Natural killer cell (primary cell): ENCODE results near the gene GPATCH11. TPM values are rescaled to one million over a fixed set of nuclear protein-coding genes. Genes with fewer than 3 reads are reported as not detected.

Experiments
- ATAC-seq, 3 donors: fragments of 150-1000 bp in 2 of 3; fragments of 200-7000 bp in 1 of 3; cut with Tn5 transposase; 1 replicate in 1 of 3; 2 replicates in 2 of 3; pipeline ENCODE4 v1.10.0; 2021; ENCODE audit warnings: mild to moderate bottlenecking in 2 of 3, moderate library complexity in 2 of 3
- DNase-seq, 2 donors: peaks; one replicate each; pipeline versions ENCODE4 v3.0.0 to v3.0.0-alpha.2; 2013 to 2021; ENCODE audit warnings: mixed read lengths in 1 of 2
- H3K27ac ChIP-seq: one replicate; pipeline ENCODE4 v1.5.1; 2013; ENCODE audit warnings: mild to moderate bottlenecking, low read length
- H3K27me3 ChIP-seq: one replicate; pipeline ENCODE4 v1.6.1; 2013; ENCODE audit warnings: low read length; ENCODE audit not compliant: control insufficient read depth, insufficient read depth
- H3K36me3 ChIP-seq: one replicate; pipeline ENCODE4 v1.6.1; 2013; ENCODE audit warnings: low read length; ENCODE audit not compliant: control insufficient read depth, insufficient read depth
- H3K4me1 ChIP-seq: one replicate; pipeline ENCODE4 v1.6.1; 2013; ENCODE audit warnings: low read length; ENCODE audit not compliant: control insufficient read depth, insufficient read depth
- H3K4me3 ChIP-seq: one replicate; pipeline ENCODE4 v1.5.1; 2013; ENCODE audit warnings: low read length
- H3K9me3 ChIP-seq: one replicate; pipeline ENCODE4 v1.6.1; 2013; ENCODE audit warnings: low read length; ENCODE audit not compliant: control insufficient read depth, insufficient read depth
- H3K27ac Mint-ChIP-seq, 2 donors: one replicate each; pipeline ENCODE4 v1.8.0; 2022; ENCODE audit warnings: mild to moderate bottlenecking in 2 of 2, mixed read lengths in 2 of 2, moderate library complexity in 1 of 2
- H3K27me3 Mint-ChIP-seq, 2 donors: one replicate each; pipeline ENCODE4 v1.8.0; 2022; ENCODE audit warnings: low read depth in 2 of 2, mixed read lengths in 2 of 2
- H3K36me3 Mint-ChIP-seq: one replicate; pipeline ENCODE4 v1.8.0; 2022; ENCODE audit warnings: mixed read lengths
- H3K4me1 Mint-ChIP-seq, 2 donors: one replicate each; pipeline ENCODE4 v1.8.0; 2022; ENCODE audit warnings: mixed read lengths in 2 of 2
- H3K4me3 Mint-ChIP-seq: one replicate; pipeline ENCODE4 v1.8.0; 2022; ENCODE audit warnings: mild to moderate bottlenecking, moderate library complexity, mixed read lengths
- H3K9me3 Mint-ChIP-seq, 2 donors: one replicate each; pipeline ENCODE4 v1.8.0; 2022; ENCODE audit warnings: mixed read lengths in 2 of 2
- WGBS: methylation state at CpG from one replicate; pipeline ENCODE4 v1.1.7; 2013; ENCODE audit warnings: missing lambda C conversion rate; ENCODE audit not compliant: insufficient coverage; 5-methylcytosine and 5-hydroxymethylcytosine counted together
- intact Hi-C: fragments of 100-400 bp; cut with micrococcal nuclease; formaldehyde crosslinking; loops from one replicate; pipeline ENCODE4 v1.14.2; 2022
- total RNA-seq, 4 donors: library from RNA; stranded (reverse); fragments of 120-200 nt in 1 of 4; gene quantifications; one replicate each; pipeline versions ENCODE4 v1.2.3 to v1.2.4, GENCODE V29; 2013 to 2022
- TF ChIP-seq, protein P1 (sequence below): fragments of 200-600 bp; IDR thresholded peaks from one replicate; pipeline ENCODE4 v1.8.0; 2022; ENCODE audit warnings: antibody characterized with exemption

Gene GPATCH11
- total RNA-seq, 3 donors from 2014 or later (not counting 1 experiment from before 2014, with no cell fraction given): 6.5 to 18.2 (median 8.6) TPM

DNA sequence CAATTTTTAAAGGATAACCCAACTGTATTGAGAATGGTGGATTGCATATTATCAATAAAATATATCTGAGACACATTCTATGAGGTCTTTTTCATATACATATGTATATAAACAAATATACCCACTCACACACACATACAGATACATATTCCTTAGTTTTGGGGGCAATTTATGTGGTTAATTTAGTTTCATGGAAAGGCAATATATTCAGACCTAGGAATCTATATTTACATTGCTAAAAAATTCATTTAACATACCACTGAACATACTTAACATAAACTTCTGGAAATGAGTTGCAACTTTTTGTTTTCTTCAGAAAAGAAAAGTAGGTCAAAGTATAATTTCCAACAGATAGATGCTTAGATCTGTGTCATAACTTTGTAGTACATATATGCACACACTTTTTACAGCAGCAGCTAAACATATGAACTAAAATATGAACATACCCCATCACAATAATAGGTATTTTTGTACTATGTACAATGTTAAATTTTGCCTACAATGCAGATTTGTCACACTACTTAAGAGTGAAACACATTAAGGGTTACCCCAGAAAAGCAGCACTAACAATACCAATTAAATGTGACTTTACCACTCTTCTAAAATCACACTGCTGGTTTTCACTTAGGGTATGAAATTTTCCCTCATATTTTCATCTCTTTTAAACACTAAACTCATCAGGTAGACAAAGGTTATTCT lies 23.2 kb upstream of the GPATCH11 start:
- H3K27ac ChIP-seq: no peak overlapping the region
- no peak overlapping the region for H3K27ac Mint-ChIP-seq
- no peaks in the 10 kb centered on the region for H3K9me3 Mint-ChIP-seq
- H3K36me3 Mint-ChIP-seq: peaks cover 9% of the 10 kb centered on the region
- H3K4me1 ChIP-seq: no peaks in the 10 kb centered on the region
- H3K9me3 ChIP-seq: no peaks in the 10 kb centered on the region
- ATAC-seq: no peak
- intact Hi-C loops: no loop called here
- TF ChIP-seq, protein P1, sequence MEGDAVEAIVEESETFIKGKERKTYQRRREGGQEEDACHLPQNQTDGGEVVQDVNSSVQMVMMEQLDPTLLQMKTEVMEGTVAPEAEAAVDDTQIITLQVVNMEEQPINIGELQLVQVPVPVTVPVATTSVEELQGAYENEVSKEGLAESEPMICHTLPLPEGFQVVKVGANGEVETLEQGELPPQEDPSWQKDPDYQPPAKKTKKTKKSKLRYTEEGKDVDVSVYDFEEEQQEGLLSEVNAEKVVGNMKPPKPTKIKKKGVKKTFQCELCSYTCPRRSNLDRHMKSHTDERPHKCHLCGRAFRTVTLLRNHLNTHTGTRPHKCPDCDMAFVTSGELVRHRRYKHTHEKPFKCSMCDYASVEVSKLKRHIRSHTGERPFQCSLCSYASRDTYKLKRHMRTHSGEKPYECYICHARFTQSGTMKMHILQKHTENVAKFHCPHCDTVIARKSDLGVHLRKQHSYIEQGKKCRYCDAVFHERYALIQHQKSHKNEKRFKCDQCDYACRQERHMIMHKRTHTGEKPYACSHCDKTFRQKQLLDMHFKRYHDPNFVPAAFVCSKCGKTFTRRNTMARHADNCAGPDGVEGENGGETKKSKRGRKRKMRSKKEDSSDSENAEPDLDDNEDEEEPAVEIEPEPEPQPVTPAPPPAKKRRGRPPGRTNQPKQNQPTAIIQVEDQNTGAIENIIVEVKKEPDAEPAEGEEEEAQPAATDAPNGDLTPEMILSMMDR: no peak
- DNase-seq: no peak
- no peak overlapping the region for H3K4me3 Mint-ChIP-seq
- H3K27me3 ChIP-seq: no peaks in the 10 kb centered on the region
- peaks cover 95% of the 10 kb centered on the region for H3K36me3 ChIP-seq
- no peak overlapping the region for H3K4me3 ChIP-seq
- H3K4me1 Mint-ChIP-seq: peaks cover 0 to 5% of the 10 kb centered on the region in 2 donors
- no peaks in the 10 kb centered on the region for H3K27me3 Mint-ChIP-seq

DNA sequence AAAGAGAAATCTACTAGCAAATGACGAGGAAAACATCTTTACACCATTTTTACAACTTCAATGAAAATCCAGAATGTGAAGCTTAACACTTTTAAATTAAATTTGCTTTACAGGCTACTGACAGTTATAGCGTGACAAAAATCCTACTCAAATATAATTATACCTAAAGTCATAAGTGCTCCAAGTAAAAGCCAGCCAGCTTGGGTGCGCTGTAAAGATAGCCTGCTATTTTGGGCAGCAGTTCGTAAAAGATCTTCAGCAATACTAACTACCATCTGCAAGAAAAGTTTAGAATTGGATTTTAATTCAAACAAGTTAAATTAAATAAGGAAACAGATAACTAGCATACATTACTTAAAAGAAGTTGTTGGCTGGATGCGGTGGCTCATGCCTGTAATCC lies 22.5 kb upstream of the GPATCH11 start:
- Mint-ChIP-seq H3K4me3 (no peak overlapping the region), H3K36me3 (peaks cover 6% of the 10 kb centered on the region), H3K9me3 (no peaks in the 10 kb centered on the region), H3K27ac (no peak overlapping the region), H3K4me1 (peaks cover 0 to 5% of the 10 kb centered on the region in 2 donors), H3K27me3 (no peaks in the 10 kb centered on the region)
- no peaks in the 10 kb centered on the region for H3K9me3 ChIP-seq
- ATAC-seq (no peak), DNase-seq (no peak)
- no peak overlapping the region for H3K27ac ChIP-seq
- intact Hi-C loops: no loop called here
- H3K36me3 ChIP-seq: peaks cover 94% of the 10 kb centered on the region
- WGBS: 97% methylated on average over 3 of the region's 5 CpGs
- H3K4me3 ChIP-seq: no peak overlapping the region
- TF ChIP-seq, protein P1: no peak
- H3K27me3 ChIP-seq: no peaks in the 10 kb centered on the region
- H3K4me1 ChIP-seq: no peaks in the 10 kb centered on the region

DNA sequence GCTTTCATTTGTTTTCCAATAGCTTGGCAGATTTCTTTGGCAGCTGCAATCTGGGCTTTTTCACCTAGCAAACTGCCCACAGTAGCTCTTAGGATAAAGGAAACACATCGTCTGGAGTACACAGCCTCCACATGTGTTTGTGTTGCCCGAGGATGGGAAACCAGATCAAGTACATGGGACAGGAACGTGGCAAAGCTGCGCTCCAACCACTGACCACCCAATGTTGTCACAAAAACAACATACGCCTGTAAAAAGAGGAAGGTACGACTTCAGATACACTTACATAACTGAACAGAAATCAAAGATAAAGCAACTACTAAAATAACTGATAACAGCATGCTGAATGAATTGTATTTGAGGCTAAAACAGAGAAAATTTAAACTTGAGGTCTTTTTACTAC lies 15.6 kb upstream of the GPATCH11 start:
- H3K4me1 ChIP-seq: no peaks in the 10 kb centered on the region
- Mint-ChIP-seq H3K36me3 (peaks cover 10% of the 10 kb centered on the region), H3K27ac (no peak overlapping the region), H3K4me1 (peaks cover 0 to 16% of the 10 kb centered on the region in 2 donors), H3K9me3 (no peaks in the 10 kb centered on the region), H3K4me3 (no peak overlapping the region), H3K27me3 (no peaks in the 10 kb centered on the region)
- H3K9me3 ChIP-seq: no peaks in the 10 kb centered on the region
- H3K27ac ChIP-seq: no peak overlapping the region
- WGBS: 77% methylated on average over 4 of the region's 6 CpGs
- ATAC-seq (peak in 1 of 3 donors; percentile 30), DNase-seq (no peak)
- H3K4me3 ChIP-seq: no peak overlapping the region
- peaks cover 91% of the 10 kb centered on the region for H3K36me3 ChIP-seq
- no peaks in the 10 kb centered on the region for H3K27me3 ChIP-seq
- intact Hi-C loops: no loop called here
- TF ChIP-seq, protein P1: no peak

DNA sequence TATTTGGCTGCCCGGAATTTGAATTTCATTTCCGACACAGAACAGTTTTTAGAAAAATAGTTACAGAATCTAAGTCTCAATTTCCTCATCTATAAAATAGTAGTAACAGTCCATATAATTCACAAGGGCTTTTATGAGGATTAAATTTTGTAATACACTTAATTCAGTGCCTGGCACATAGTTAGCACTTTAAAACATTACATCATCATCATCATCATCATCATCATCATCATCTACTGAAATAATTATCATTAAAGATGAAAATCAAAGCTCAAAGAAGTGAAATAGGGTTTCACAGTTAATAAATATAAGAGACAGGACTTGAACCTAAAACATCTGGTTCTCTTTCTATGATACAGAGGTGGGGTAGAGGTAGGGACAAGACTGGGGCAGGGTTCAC lies 13.4 kb upstream of the GPATCH11 start:
- Histone ChIP-seq H3K9me3 (no peaks in the 10 kb centered on the region), H3K27me3 (no peaks in the 10 kb centered on the region), H3K36me3 (peaks cover 86% of the 10 kb centered on the region), H3K4me1 (no peaks in the 10 kb centered on the region), H3K4me3 (no peak overlapping the region), H3K27ac (no peak overlapping the region)
- TF ChIP-seq, protein P1: no peak
- DNase-seq: no peak
- intact Hi-C loops: no loop called here
- Mint-ChIP-seq H3K9me3 (no peaks in the 10 kb centered on the region), H3K4me3 (no peak overlapping the region), H3K27ac (no peak overlapping the region), H3K4me1 (peaks cover 4 to 26% of the 10 kb centered on the region in 2 donors), H3K27me3 (no peaks in the 10 kb centered on the region), H3K36me3 (peaks cover 24% of the 10 kb centered on the region)
- no peak for ATAC-seq
- 100% methylated on average over 1 of the region's 2 CpGs for WGBS
